DMS 273 treated with DMSO at 0.1 percent for 48 hours (cell line): ENCODE measurements around the gene MEGF6.

Experiments used
- DNase-seq: peaks from one replicate; lab custom pipeline; 2025; lab: John Stamatoyannopoulos, UW

Gene MEGF6

DNA sequence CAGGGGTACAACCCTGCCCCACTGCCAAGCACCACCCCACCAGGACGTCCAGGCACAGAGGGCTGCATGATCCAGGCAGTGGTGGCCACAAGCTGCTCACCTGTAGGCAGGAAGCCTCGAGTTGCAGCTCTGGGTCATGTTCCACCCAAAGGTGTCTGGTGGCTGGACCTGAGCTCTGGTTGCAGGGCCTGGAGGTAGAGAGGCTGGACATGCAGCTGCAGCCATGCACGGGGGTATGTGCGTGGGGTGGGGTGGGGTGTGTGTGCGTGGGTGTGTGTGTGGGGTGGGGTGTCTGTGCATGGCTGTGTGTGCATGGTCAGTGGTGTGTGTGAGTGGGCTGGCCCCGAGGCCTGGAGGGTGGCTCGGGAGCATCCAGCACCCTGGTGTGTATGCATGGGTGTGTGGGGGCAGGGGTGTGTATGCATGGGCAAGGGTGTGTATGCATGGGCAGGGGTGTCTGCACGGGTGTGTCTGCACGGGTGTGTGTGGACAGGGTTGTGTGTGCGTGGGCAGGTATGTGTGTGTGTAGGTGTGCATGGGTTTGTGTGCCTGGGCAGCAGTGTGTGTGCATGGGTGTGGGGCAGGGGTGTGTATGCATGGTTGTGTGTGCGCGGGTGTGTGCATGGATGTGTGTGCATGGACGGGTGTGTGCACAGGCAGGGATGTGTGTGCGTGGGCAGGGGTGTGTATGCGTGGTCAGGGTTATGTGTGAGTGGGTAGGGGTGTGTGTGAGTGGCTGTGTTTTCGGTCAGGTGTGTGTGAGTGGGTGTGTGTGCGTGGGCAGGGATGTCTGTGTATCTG lies 141.3 kb downstream of the MEGF6 start:
- no peak for DNase-seq

- DNase-seq = no peak
Observed at GRCh38 chr1:3469104-3469848, 142.0 kb downstream of the MEGF6 start.

- DNase-seq = no peak
Observed at GRCh38 chr1:3468236-3469103, 142.8 kb downstream of the MEGF6 start.

DNA sequence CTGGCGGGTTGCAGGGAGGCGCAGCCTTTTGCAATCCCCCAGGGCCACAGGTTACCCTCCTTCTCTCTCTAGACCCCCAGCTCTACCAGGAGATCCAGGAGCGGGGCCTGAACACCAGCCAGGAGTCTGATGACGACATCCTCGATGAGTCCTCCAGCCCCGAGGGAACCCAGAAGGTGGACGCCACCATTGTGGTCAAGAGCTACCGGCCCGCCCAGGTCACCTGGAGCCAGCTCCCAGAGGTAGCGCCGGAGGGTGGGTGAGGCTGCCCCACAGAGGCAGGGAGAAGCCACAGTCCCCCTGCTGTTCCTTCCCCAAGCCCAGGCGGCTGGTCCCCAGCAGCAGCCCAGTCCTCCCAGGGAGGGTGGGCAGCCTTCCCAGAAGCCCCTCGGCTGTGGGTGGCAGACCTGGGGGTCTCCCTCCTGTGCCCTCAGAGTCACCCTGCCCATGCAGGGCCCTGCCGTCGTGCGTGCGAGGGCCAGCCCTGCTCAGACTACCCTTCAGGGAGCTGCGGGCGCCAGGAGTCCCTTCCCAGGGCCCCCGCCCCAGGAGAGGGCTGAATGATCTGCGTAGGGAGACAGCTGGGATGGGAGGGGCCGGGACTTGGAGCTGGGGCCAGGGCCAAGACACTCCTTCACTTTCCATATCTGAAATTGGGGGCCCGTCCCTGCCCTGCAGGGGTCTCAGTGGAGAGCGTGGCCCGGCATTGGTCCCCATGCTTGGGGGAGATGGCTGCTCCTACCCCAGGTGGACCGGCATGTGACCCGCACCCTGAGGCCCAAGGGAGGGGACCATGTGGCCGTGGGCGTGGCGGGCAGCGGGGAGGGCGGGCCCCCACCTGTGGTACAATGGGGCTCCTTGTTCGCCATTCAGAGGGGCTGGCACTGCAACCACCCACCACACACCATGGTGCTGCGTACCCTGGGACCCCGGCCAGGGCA lies 143.9 kb downstream of the MEGF6 start:
- no peak for DNase-seq

DNA sequence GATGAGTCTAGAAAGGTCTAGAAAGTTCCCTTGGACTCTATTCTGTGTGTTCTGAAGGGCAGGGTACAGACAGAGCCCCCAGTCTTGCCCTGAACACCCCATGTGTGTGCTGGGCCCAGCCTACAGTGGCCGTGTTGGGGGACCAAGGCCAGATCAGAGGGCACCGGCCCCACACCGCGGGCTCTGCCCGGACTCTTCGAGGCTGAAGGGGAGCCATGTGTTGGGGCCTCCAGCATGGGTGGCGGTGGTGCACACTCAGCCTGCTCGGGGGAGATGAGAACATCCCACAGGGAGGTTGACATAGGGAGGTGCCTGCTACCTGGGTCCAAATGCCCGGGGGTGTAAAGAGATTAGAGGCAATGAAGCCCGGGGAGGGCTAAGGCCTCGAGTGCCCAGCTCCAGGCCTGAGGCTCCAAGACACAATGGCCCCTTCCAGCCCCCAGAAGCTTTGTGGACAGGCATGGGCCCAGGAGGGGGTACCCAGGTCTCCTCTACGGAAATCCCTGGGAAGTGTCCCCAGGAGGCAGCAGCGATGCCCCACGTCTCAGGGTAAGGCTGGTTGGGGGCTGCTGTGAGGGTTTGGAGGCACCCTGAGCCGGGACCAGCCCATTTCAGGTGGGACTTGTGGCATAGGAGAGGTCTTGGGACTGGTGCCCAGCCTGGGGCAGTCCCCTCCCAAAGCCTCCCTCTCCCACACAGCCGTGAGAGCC lies 144.8 kb downstream of the MEGF6 start:
- DNase-seq = no peak

DNA sequence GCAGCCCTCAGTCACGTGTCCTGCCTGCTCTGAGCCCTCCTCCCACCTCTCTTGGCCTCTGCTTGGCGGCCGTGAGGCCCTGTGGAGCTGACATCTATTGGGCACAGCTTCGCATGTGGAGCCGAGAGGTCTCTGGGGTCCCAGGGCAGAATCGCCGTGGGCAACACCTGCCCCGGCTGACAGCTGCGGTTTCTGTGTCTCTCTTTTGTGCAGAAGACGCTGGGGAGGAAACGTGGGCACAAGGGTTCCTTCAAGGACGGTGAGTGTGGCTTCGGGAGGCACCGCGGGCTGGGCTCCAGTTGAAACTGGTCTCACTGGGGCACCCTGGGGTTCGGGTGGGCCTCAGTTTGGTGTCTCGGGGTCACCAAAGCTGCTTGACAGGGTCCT lies 145.4 kb downstream of the MEGF6 start:
- no peak for DNase-seq

GRCh38 chr1:3465091-3465934 lies 146.0 kb downstream of the MEGF6 start:
- DNase-seq = no peak

DNA sequence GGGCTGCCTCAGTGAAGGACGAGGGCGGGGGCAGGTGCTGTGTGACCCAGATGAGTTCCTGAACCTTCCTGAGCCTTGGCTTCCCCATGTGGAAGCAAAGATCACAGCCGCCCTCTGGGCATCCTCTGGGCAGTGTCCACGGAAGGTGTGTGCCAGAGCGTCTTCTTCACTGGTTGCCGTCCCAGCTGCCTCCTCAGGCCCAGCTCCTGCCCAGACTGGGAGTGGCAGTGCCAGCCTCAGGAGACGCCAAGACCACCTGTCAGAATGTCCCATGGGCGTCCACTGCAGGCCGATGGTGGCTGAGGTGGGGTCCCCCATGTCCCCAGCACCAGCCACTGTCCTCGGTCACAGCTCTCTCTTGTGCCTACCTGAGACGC lies 146.7 kb downstream of the MEGF6 start:
- DNase-seq = no peak

- DNase-seq = no peak
Observed at GRCh38 chr1:3463891-3464648, 147.2 kb downstream of the MEGF6 start.

- DNase-seq = no peak
Observed at GRCh38 chr1:3463408-3463863, 147.9 kb downstream of the MEGF6 start.

- no peak for DNase-seq
Observed at GRCh38 chr1:3463013-3463385, 148.3 kb downstream of the MEGF6 start.

GRCh38 chr1:3462356-3463012 lies 148.8 kb downstream of the MEGF6 start:
- no peak for DNase-seq

DNA sequence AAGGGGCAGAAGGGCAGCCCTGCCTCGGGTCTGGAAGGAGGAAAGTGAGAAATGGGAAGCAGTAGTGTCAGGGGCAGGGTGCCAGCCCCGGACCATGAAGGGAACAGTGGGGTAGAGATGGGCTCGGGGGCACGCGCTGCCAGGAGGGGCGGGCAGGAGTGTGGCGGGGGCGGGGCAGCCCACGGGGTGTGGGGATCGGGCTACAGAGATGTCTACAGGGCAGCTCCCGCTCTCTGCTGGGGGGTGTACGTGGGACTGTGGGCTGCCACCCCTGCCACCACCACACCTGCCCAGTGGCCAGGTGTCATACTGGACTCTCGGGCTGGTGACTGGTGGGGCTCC lies 149.4 kb downstream of the MEGF6 start:
- no peak for DNase-seq

- no peak for DNase-seq
Observed at GRCh38 chr1:3461238-3461933, 149.9 kb downstream of the MEGF6 start.

DNA sequence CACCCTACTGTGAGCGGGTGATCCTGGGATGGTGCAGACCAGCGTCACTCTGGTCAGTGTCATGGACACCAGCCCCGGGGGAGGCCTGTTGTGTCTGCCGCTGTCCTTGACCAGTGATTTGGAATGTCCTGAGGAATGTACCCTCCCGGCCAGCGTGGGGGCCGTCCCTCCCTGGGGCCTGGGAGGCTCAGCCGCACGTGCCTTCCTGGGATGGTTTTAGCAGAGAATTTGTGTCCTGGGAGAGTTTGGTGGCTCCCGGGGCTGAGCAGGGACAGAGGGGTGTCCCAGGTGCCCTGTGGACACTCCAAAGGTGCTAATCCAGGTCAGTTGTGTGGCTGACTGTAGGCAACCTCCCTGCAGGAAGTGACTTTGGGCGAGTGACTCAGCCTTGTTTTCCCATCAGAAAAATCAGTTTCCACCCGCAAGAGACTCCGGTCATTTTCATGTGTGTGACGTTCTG lies 150.6 kb downstream of the MEGF6 start:
- DNase-seq = no peak

DNA sequence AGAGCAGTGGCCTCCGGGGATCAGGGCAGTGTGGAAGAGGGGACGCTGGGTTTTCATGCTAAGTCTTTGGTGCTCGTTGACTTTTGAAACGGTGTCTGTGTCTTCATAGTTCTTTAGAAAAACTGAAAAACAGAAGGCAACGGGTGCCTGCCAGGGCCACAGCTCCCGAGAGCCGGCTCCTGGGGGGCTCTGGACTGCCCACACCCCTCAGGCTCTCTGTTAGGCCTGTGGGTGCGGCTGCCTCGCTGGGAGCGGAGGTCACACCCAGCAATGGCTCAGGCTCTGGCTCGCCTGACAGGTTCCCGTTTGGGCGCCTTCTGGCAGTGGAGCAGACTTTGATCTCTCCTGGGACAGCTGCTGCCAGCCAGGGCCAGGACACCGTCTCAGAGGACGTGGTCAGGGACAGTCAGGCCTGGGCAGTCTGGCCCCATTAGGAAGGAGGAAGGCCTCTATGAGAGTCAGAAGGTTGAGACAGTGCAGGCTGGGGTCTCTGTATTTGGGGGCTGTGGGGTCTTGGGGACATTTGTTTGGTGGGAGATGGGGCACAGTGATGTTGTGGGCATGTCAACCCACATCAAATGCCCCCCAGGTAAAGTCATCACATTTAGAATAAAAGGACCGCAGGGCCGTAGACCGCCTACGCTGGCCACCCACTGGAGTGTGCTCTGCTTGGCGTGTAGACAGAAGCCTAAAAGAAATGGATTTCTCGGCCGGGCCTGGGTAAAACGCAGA lies 151.2 kb downstream of the MEGF6 start:
- no peak for DNase-seq
